PC-3 (cell line): ENCODE measurements around the gene HDAC9. TPM values are rescaled to one million over a fixed set of nuclear protein-coding genes. Genes with fewer than 3 reads are reported as not detected.

Experiments
- ATAC-seq: fragments of 200-7000 bp; cut with Tn5 transposase; 2 replicates; pipeline ENCODE4 v1.9.1; 2020; ENCODE audit warnings: mild to moderate bottlenecking, moderate library complexity
- BruUV-seq: library from RNA; stranded (reverse); fragments of 400-500 nt; replicated peaks from 2 replicates; lab custom pipeline; 2021; lab: Mats Ljungman, UMichigan
- CTCF ChIA-PET: fragments of 300-600 bp; sonication (Branson Sonifier 250); formaldehyde crosslinking; loops from one replicate; lab custom pipeline; 2022; ENCODE audit warnings: antibody characterized with exemption; lab: Charles Lee
- POLR2A ChIA-PET: fragments of 300-600 bp; sonication (Branson Sonifier 250); formaldehyde crosslinking; loops from one replicate; lab custom pipeline; 2022; ENCODE audit warnings: antibody characterized with exemption; ENCODE audit not compliant: unreplicated experiment; lab: Charles Lee
- DNase-seq: peaks from one replicate; pipeline ENCODE4 v3.0.0-alpha.2; 2015
- H2AFZ ChIP-seq: fragments of 300-600 bp; sonication (generic); 2 replicates; pipeline ENCODE4 v1.6.0; 2016; ENCODE audit warnings: antibody characterized with exemption, low read length
- H3F3A ChIP-seq: fragments of 300-600 bp; sonication (generic); one replicate; pipeline ENCODE4 v1.6.0; 2017; ENCODE audit warnings: antibody characterized with exemption, low read length, control low read depth, mild to moderate bottlenecking; ENCODE audit not compliant: unreplicated experiment
- H3K27ac ChIP-seq: fragments of 300-600 bp; sonication (generic); 2 replicates; pipeline ENCODE4 v1.5.1; 2016; ENCODE audit warnings: mild to moderate bottlenecking, low read length
- H3K27me3 ChIP-seq: fragments of 300-600 bp; sonication (generic); 2 replicates; pipeline ENCODE4 v1.6.1; 2016; ENCODE audit warnings: low read length, mixed read lengths
- H3K36me3 ChIP-seq: fragments of 300-600 bp; sonication (generic); 2 replicates; pipeline ENCODE4 v1.6.1; 2016; ENCODE audit warnings: low read depth, mixed run types, low read length, mixed read lengths
- H3K4me1 ChIP-seq: fragments of 300-600 bp; sonication (generic); 2 replicates; pipeline ENCODE4 v1.5.1; 2016; ENCODE audit warnings: low read length; ENCODE audit not compliant: insufficient read depth
- H3K4me2 ChIP-seq: fragments of 300-600 bp; sonication (generic); 2 replicates; pipeline ENCODE4 v1.6.0; 2016; ENCODE audit warnings: low read length
- H3K4me3 ChIP-seq: fragments of 300-600 bp; sonication (generic); 2 replicates; pipeline ENCODE4 v1.5.1; 2016; ENCODE audit warnings: mild to moderate bottlenecking, low read length, mixed read lengths
- H3K79me2 ChIP-seq: fragments of 300-600 bp; sonication (generic); 2 replicates; pipeline ENCODE4 v1.6.1; 2017; ENCODE audit warnings: low read length, mixed read lengths
- H3K9ac ChIP-seq: fragments of 300-600 bp; sonication (generic); 2 replicates; pipeline ENCODE4 v1.6.0; 2016; ENCODE audit warnings: mild to moderate bottlenecking, low read length
- H3K9me2 ChIP-seq: fragments of 300-600 bp; sonication (generic); replicated peaks from 2 replicates; pipeline ENCODE4 v1.6.1; 2016; ENCODE audit warnings: mixed run types, low read length, mixed read lengths
- H3K9me3 ChIP-seq: fragments of 300-600 bp; sonication (generic); 2 replicates; pipeline ENCODE4 v1.6.1; 2016; ENCODE audit warnings: low read length, mixed read lengths
- H4K20me1 ChIP-seq: fragments of 300-600 bp; sonication (generic); 2 replicates; pipeline ENCODE4 v1.6.1; 2016; ENCODE audit warnings: low read length, mixed read lengths
- EZH2 ChIP-seq: fragments of 300-600 bp; sonication (generic); IDR thresholded peaks from one replicate; pipeline ENCODE4 v1.6.1; 2017; ENCODE audit warnings: antibody characterized with exemption, mild to moderate bottlenecking, low read length; ENCODE audit not compliant: unreplicated experiment
- EZH2phosphoT487 ChIP-seq: fragments of 300-600 bp; sonication (generic); IDR thresholded peaks from 2 replicates; pipeline ENCODE4 v1.6.1; 2018; ENCODE audit warnings: mild to moderate bottlenecking, antibody characterized with exemption, low read length, borderline replicate concordance
- intact Hi-C: fragments of 100-400 bp; cut with micrococcal nuclease; formaldehyde crosslinking; loops from 2 replicates; pipeline ENCODE4 v1.9.0; 2023
- total RNA-seq: library from RNA; depleted of rRNA; stranded (reverse); fragments of >200 nt; gene quantifications from 2 replicates; pipeline ENCODE4 v1.2.3, GENCODE V29; 2014
- TF ChIP-seq, protein P1 (sequence below): fragments of 300-600 bp; sonication (generic); conservative IDR thresholded peaks from 2 replicates; pipeline ENCODE4 v1.5.1; 2017; ENCODE audit warnings: antibody characterized with exemption, low read depth, mild to moderate bottlenecking, low read length

Gene HDAC9
- total RNA-seq, 1 experiment from 2014 or later = 7.8 TPM

DNA sequence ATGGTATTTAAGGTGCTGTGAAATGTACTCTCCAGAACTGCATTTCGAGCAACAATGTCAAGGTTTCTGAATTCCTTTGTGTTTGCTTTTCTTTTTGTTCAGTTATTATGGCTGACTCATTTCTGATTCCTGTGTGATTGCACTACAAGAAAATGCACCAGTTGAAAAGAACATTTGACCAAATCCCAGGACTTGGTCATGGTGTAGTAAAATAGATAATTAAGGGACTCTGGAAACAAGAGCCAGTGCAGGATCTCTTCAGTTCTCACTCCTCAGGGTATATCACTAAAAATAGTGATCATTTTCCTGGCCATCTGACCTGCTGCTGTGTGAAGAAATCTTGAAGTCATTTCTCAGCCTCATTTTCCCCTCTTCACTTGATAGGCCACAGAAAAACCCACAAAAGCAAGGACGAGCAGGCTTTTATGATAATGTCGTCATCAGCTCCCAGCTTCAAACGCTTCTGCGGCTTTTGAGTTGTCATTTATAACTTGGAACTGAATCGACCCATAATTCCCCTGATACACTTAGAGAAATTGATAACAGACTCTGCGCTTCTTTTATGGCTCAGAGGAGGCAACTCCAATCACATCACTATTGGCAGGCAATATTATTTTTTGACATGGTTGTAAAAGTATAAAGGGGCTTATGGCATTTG lies 274.7 kb downstream of the HDAC9 start:
- no peak for TF ChIP-seq EZH2
- TF ChIP-seq EZH2phosphoT487 = no peak
- TF ChIP-seq, protein P1, sequence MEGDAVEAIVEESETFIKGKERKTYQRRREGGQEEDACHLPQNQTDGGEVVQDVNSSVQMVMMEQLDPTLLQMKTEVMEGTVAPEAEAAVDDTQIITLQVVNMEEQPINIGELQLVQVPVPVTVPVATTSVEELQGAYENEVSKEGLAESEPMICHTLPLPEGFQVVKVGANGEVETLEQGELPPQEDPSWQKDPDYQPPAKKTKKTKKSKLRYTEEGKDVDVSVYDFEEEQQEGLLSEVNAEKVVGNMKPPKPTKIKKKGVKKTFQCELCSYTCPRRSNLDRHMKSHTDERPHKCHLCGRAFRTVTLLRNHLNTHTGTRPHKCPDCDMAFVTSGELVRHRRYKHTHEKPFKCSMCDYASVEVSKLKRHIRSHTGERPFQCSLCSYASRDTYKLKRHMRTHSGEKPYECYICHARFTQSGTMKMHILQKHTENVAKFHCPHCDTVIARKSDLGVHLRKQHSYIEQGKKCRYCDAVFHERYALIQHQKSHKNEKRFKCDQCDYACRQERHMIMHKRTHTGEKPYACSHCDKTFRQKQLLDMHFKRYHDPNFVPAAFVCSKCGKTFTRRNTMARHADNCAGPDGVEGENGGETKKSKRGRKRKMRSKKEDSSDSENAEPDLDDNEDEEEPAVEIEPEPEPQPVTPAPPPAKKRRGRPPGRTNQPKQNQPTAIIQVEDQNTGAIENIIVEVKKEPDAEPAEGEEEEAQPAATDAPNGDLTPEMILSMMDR = no peak
- Histone ChIP-seq H3K4me2 (peak overlapping the region; percentile 32), H3F3A (no peaks in the 10 kb centered on the region), H3K9me3 (no peaks in the 10 kb centered on the region), H3K9ac (no peak overlapping the region), H3K27ac (peak overlapping the region; percentile 53), H3K36me3 (no peaks in the 10 kb centered on the region), H3K79me2 (no peaks in the 10 kb centered on the region), H3K4me3 (no peak overlapping the region), H2AFZ (peak overlapping the region; percentile 43), H4K20me1 (no peaks in the 10 kb centered on the region), H3K4me1 (peaks cover 26% of the 10 kb centered on the region), H3K27me3 (no peaks in the 10 kb centered on the region), H3K9me2 (no peaks in the 10 kb centered on the region)
- intact Hi-C loops = loop anchor here (10.0 kb wide), 1 partner anchor 285 kb away; no protein-coding TSS in a partner anchor
- ATAC-seq = peak; percentile 90
- BruUV-seq = no TSS peak
- CTCF ChIA-PET = interaction anchor here (1.0 kb wide), 1 partner anchor 412 kb away, joined by 3 read pairs; no protein-coding TSS in a partner anchor
- DNase-seq = peak; percentile 74
- POLR2A ChIA-PET = interaction anchor here (0.6 kb wide), 1 partner anchor 29 kb away, joined by 6 read pairs; no protein-coding TSS in a partner anchor

- peak overlapping the region; percentile 32 for H3K4me2 ChIP-seq
- no peaks in the 10 kb centered on the region for H4K20me1 ChIP-seq
- H3K9me3 ChIP-seq = no peaks in the 10 kb centered on the region
- H3K4me1 ChIP-seq = peaks cover 26% of the 10 kb centered on the region
- H3K27me3 ChIP-seq = no peaks in the 10 kb centered on the region
- CTCF ChIA-PET = interaction anchor here (1.0 kb wide), 1 partner anchor 413 kb away, joined by 3 read pairs; no protein-coding TSS in a partner anchor
- H3K36me3 ChIP-seq = no peaks in the 10 kb centered on the region
- peak overlapping the region; percentile 43; the same call in 1 of the 2 replicates for H2AFZ ChIP-seq
- intact Hi-C loops = loop anchor here (10.0 kb wide), 1 partner anchor 284 kb away; no protein-coding TSS in a partner anchor
- peak overlapping the region; percentile 53; the same call in 1 of the 2 replicates for H3K27ac ChIP-seq
- no peak overlapping the region for H3K4me3 ChIP-seq
- no peak for DNase-seq
- no peaks in the 10 kb centered on the region for H3F3A ChIP-seq
- H3K9me2 ChIP-seq = no peaks in the 10 kb centered on the region
- H3K9ac ChIP-seq = no peak overlapping the region
- H3K79me2 ChIP-seq = no peaks in the 10 kb centered on the region
- BruUV-seq = no TSS peak
- ATAC-seq = peak; percentile 18; the same call in 1 of the 2 replicates
- POLR2A ChIA-PET = interaction anchor here (0.6 kb wide), 1 partner anchor 28 kb away, joined by 6 read pairs; no protein-coding TSS in a partner anchor
- TF ChIP-seq EZH2phosphoT487 (no peak), EZH2 (no peak)
- TF ChIP-seq, protein P1 = no peak
Measured at GRCh38 chr7:18770822-18771221, 275.3 kb downstream of the HDAC9 start.
